H9 (cell line): ENCODE measurements around the gene FAHD2A. TPM values are rescaled to one million over a fixed set of nuclear protein-coding genes. Genes with fewer than 3 reads are reported as not detected.
"Not testable (repeated sequence)": the region's sequence is repeated elsewhere in the genome, so short reads cannot be mapped to it uniquely, and the experiment has no call there.

Experiments
- DNase-seq: peaks from one replicate; pipeline ENCODE4 v3.0.0-alpha.2; 2017
- H2AFZ ChIP-seq: one replicate; pipeline ENCODE4 v1.6.1; 2013; ENCODE audit warnings: mild to moderate bottlenecking, low read length, control low read depth, moderate library complexity
- H2AK5ac ChIP-seq: 2 replicates; pipeline ENCODE4 v1.6.1; 2013; ENCODE audit warnings: low read length, control low read depth, mixed read lengths; ENCODE audit not compliant: insufficient read length
- H2BK120ac ChIP-seq: one replicate; pipeline ENCODE4 v1.6.1; 2013; ENCODE audit warnings: low read depth, mild to moderate bottlenecking, low read length, control low read depth, inconsistent platforms; ENCODE audit not compliant: poor library complexity, severe bottlenecking
- H2BK12ac ChIP-seq: 2 replicates; pipeline ENCODE4 v1.6.1; 2013; ENCODE audit warnings: low read length, control low read depth, mixed read lengths, low read depth; ENCODE audit not compliant: insufficient read length
- H2BK15ac ChIP-seq: 2 replicates; pipeline ENCODE4 v1.6.1; 2013; ENCODE audit warnings: low read depth, low read length, control low read depth
- H2BK20ac ChIP-seq: one replicate; pipeline ENCODE4 v1.6.1; 2013; ENCODE audit warnings: low read depth, mild to moderate bottlenecking, low read length, control low read depth, inconsistent platforms; ENCODE audit not compliant: poor library complexity, severe bottlenecking
- H2BK5ac ChIP-seq: 2 replicates; pipeline ENCODE4 v1.6.1; 2013; ENCODE audit warnings: low read length, control low read depth, mixed read lengths; ENCODE audit not compliant: insufficient read length
- H3K14ac ChIP-seq: 2 replicates; pipeline ENCODE4 v1.6.1; 2013; ENCODE audit warnings: low read length, control low read depth; ENCODE audit not compliant: insufficient read depth
- H3K18ac ChIP-seq: 2 replicates; pipeline ENCODE4 v1.6.1; 2013; ENCODE audit warnings: low read depth, mild to moderate bottlenecking, mixed read lengths, low read length, control low read depth; ENCODE audit not compliant: insufficient read length
- H3K23ac ChIP-seq: 2 replicates; pipeline ENCODE4 v1.6.1; 2013; ENCODE audit warnings: low read length, control low read depth, mixed read lengths, low read depth; ENCODE audit not compliant: insufficient read length
- H3K23me2 ChIP-seq: 2 replicates; pipeline ENCODE4 v1.6.1; 2013; ENCODE audit warnings: low read depth, mild to moderate bottlenecking, mixed read lengths, low read length, control low read depth; ENCODE audit not compliant: insufficient read length, poor library complexity, severe bottlenecking
- H3K27ac ChIP-seq: 2 replicates; pipeline ENCODE4 v1.5.1; 2013; ENCODE audit warnings: low read length, control low read depth, mixed read lengths, low read depth; ENCODE audit not compliant: insufficient read length
- H3K27me3 ChIP-seq: 2 replicates; pipeline ENCODE4 v1.6.1; 2013; ENCODE audit warnings: low read length, control low read depth, inconsistent platforms; ENCODE audit not compliant: insufficient read depth
- H3K4ac ChIP-seq: 2 replicates; pipeline ENCODE4 v1.6.1; 2013; ENCODE audit warnings: low read depth, mild to moderate bottlenecking, control low read depth, inconsistent platforms, low read length, moderate library complexity
- H3K4me1 ChIP-seq: 2 replicates; pipeline ENCODE4 v1.6.1; 2013; ENCODE audit warnings: low read length, control low read depth, inconsistent platforms; ENCODE audit not compliant: insufficient read depth
- H3K4me2 ChIP-seq: 2 replicates; pipeline ENCODE4 v1.6.1; 2013; ENCODE audit warnings: low read length, control low read depth, mixed read lengths; ENCODE audit not compliant: insufficient read length, insufficient read depth
- H3K56ac ChIP-seq: 2 replicates; pipeline ENCODE4 v1.6.1; 2013; ENCODE audit warnings: low read depth, mild to moderate bottlenecking, mixed read lengths, low read length, control low read depth; ENCODE audit not compliant: insufficient read length
- H3K79me1 ChIP-seq: 2 replicates; pipeline ENCODE4 v1.6.1; 2013; ENCODE audit warnings: low read depth, mild to moderate bottlenecking, moderate library complexity, low read length, control low read depth, inconsistent platforms; ENCODE audit not compliant: insufficient read depth, poor library complexity, severe bottlenecking
- H3K79me2 ChIP-seq: 2 replicates; pipeline ENCODE4 v1.6.1; 2013; ENCODE audit warnings: low read length, control low read depth, inconsistent platforms; ENCODE audit not compliant: insufficient read depth
- H3K9ac ChIP-seq: 2 replicates; pipeline ENCODE4 v1.6.1; 2013; ENCODE audit warnings: low read length, control low read depth, mixed read lengths; ENCODE audit not compliant: insufficient read length; ENCODE audit errors: extremely low read depth
- H3K9me3 ChIP-seq: one replicate; pipeline ENCODE4 v1.6.1; 2013; ENCODE audit warnings: low read depth, low read length, inconsistent platforms; ENCODE audit not compliant: control insufficient read depth
- H3T11ph ChIP-seq: one replicate; pipeline ENCODE4 v1.6.1; 2013; ENCODE audit warnings: mild to moderate bottlenecking, low read length, control low read depth, inconsistent platforms
- H4K20me1 ChIP-seq: one replicate; pipeline ENCODE4 v1.6.1; 2013; ENCODE audit not compliant: control insufficient read depth, insufficient read length, insufficient read depth
- H4K5ac ChIP-seq: 2 replicates; pipeline ENCODE4 v1.6.1; 2013; ENCODE audit warnings: low read depth, mild to moderate bottlenecking, mixed read lengths, low read length, control low read depth; ENCODE audit not compliant: insufficient read length
- H4K8ac ChIP-seq: replicated peaks from 2 replicates; pipeline ENCODE4 v1.6.1; 2013; ENCODE audit warnings: low read length, control low read depth, mixed read lengths, low read depth; ENCODE audit not compliant: insufficient read length
- H4K91ac ChIP-seq: 2 replicates; pipeline ENCODE4 v1.6.1; 2013; ENCODE audit warnings: low read depth, mild to moderate bottlenecking, moderate library complexity, mixed read lengths, low read length, control low read depth; ENCODE audit not compliant: insufficient read length
- H3K27ac Mint-ChIP-seq, 3 experiments: 2 replicates in 2 of 3; 3 replicates in 1 of 3; pipeline ENCODE4 v1.8.0; 2020 to 2021; ENCODE audit warnings: mixed read lengths in 3 of 3, mild to moderate bottlenecking in 1 of 3, moderate library complexity in 1 of 3
- H3K27me3 Mint-ChIP-seq: 2 replicates; pipeline ENCODE4 v1.8.0; 2021; ENCODE audit warnings: low read depth, mild to moderate bottlenecking, moderate library complexity, mixed read lengths
- H3K36me3 Mint-ChIP-seq, 3 experiments: 2 replicates in 2 of 3; 3 replicates in 1 of 3; pipeline ENCODE4 v1.8.0; 2020 to 2021; ENCODE audit warnings: low read depth in 3 of 3, mixed read lengths in 3 of 3; ENCODE audit not compliant: insufficient read depth in 1 of 3
- H3K4me1 Mint-ChIP-seq, 2 experiments: 2 replicates each; pipeline ENCODE4 v1.8.0; 2020; ENCODE audit warnings: mixed read lengths in 2 of 2
- H3K4me3 Mint-ChIP-seq, 2 experiments: 2 replicates in 1 of 2; 3 replicates in 1 of 2; pipeline ENCODE4 v1.8.0; 2020 to 2021; ENCODE audit warnings: mild to moderate bottlenecking in 2 of 2, mixed read lengths in 2 of 2, moderate library complexity in 1 of 2
- H3K9me3 Mint-ChIP-seq, 2 experiments: 2 replicates in 1 of 2; 3 replicates in 1 of 2; pipeline ENCODE4 v1.8.0; 2020; ENCODE audit warnings: mild to moderate bottlenecking in 2 of 2, mixed read lengths in 2 of 2, moderate library complexity in 1 of 2
- WGBS: extraction: QIAGEN DNeasy Blood & Tissue Kit; methylation state at CpG from one replicate; pipeline ENCODE4 v1.1.7; 2013; ENCODE audit warnings: missing lambda C conversion rate, low lambda C conversion rate, mixed read lengths; ENCODE audit not compliant: insufficient read length; ENCODE audit errors: extremely low coverage; 5-methylcytosine and 5-hydroxymethylcytosine counted together
- total RNA-seq: library from RNA; stranded (reverse); gene quantifications from 2 replicates; pipeline ENCODE4 v1.2.1, GENCODE V29; 2021
- TF ChIP-seq, protein P1 (sequence below): fragments of 200-600 bp; sonication (generic); conservative IDR thresholded peaks from 3 replicates; pipeline ENCODE4 v1.8.0; 2021; ENCODE audit warnings: antibody characterized with exemption, mild to moderate bottlenecking

Gene FAHD2A
- total RNA-seq, 1 experiment from 2014 or later, result 39.8 TPM

- Mint-ChIP-seq H3K4me1 (peaks cover 18 to 21% of the 10 kb centered on the region in 2 experiments), H3K27me3 (peaks cover 32% of the 10 kb centered on the region), H3K36me3 (peaks cover 0 to 1% (median 0%) of the 10 kb centered on the region in 3 experiments; a peak in 1 of 7 replicates), H3K9me3 (no peaks in the 10 kb centered on the region), H3K27ac (no peak overlapping the region), H3K4me3 (peak overlapping the region; percentile 95 to 98)
- Histone ChIP-seq H3K4me2 (peak overlapping the region; percentile 79), H3K27me3 (no peaks in the 10 kb centered on the region), H2BK5ac (no peak overlapping the region), H3T11ph (no peak overlapping the region), H4K20me1 (no peaks in the 10 kb centered on the region), H3K9me3 (no peaks in the 10 kb centered on the region), H3K27ac (no peak overlapping the region), H3K56ac (no peak overlapping the region), H3K4ac (no peak overlapping the region), H3K4me1 (peaks cover 2% of the 10 kb centered on the region; the same call in 1 of the 2 replicates), H2AFZ (no peak overlapping the region), H3K79me2 (peaks cover 5% of the 10 kb centered on the region; the same call in 1 of the 2 replicates), H3K9ac (peak overlapping the region; percentile 42), H4K5ac (no peak overlapping the region), H3K79me1 (peaks cover 4% of the 10 kb centered on the region), H4K8ac (no peak overlapping the region), H2BK12ac (no peak overlapping the region), H3K18ac (no peak overlapping the region), H3K14ac (no peak overlapping the region; the same call in 1 of the 2 replicates), H2BK15ac (no peak overlapping the region), H2BK120ac (no peak overlapping the region), H3K23ac (no peak overlapping the region), H4K91ac (no peak overlapping the region), H3K23me2 (peaks cover 5% of the 10 kb centered on the region), H2BK20ac (no peak overlapping the region), H2AK5ac (no peak overlapping the region)
- no peak for DNase-seq
- WGBS, result no CpG with 5 or more reads among the region's 9 CpGs
- TF ChIP-seq, protein P1, sequence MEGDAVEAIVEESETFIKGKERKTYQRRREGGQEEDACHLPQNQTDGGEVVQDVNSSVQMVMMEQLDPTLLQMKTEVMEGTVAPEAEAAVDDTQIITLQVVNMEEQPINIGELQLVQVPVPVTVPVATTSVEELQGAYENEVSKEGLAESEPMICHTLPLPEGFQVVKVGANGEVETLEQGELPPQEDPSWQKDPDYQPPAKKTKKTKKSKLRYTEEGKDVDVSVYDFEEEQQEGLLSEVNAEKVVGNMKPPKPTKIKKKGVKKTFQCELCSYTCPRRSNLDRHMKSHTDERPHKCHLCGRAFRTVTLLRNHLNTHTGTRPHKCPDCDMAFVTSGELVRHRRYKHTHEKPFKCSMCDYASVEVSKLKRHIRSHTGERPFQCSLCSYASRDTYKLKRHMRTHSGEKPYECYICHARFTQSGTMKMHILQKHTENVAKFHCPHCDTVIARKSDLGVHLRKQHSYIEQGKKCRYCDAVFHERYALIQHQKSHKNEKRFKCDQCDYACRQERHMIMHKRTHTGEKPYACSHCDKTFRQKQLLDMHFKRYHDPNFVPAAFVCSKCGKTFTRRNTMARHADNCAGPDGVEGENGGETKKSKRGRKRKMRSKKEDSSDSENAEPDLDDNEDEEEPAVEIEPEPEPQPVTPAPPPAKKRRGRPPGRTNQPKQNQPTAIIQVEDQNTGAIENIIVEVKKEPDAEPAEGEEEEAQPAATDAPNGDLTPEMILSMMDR, result no peak
Observed at GRCh38 chr2:95401480-95401879, 1.0 kb upstream of the FAHD2A start.

DNA sequence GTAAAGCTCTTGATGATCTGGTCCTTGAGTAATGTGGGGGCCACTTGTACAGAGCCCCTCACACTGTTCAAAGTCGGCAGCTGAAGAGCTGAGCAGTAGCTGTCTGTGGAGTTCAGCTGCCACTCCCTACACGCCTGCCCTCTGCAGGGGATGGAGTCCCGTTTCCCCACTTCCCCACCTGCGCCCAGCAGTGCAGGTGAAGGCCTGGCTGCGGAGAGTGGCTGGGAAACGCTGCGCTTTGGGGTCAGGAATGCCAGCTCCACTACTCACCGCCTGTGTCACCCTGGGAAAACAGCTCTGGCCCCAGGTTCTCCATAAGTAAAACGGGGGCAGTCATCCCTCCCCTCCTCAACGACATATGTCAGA is 521 bp upstream of the FAHD2A start:
- H3K4me3 Mint-ChIP-seq, result peak overlapping the region; percentile 95 to 98
- H2BK15ac ChIP-seq, H3K27ac ChIP-seq: not testable (repeated sequence)

More for the DNA sequence above, 521 bp upstream of the FAHD2A start:
- DNase-seq, H3K56ac ChIP-seq, H3K9me3 Mint-ChIP-seq, H2AFZ ChIP-seq, H3K23me2 ChIP-seq, H3K9me3 ChIP-seq, H4K91ac ChIP-seq, H3K4ac ChIP-seq, H2BK12ac ChIP-seq, H3T11ph ChIP-seq, H2BK20ac ChIP-seq, H3K79me2 ChIP-seq, H4K5ac ChIP-seq, H4K8ac ChIP-seq, H3K14ac ChIP-seq, H3K23ac ChIP-seq, H3K27me3 ChIP-seq, H3K4me1 ChIP-seq, H3K36me3 Mint-ChIP-seq, H3K18ac ChIP-seq, H2BK120ac ChIP-seq, H2BK5ac ChIP-seq, H3K79me1 ChIP-seq, H2AK5ac ChIP-seq, H4K20me1 ChIP-seq: not testable (repeated sequence)
- H3K4me1 Mint-ChIP-seq, result peaks cover 16 to 19% of the 10 kb centered on the region in 2 experiments
- no CpG with 5 or more reads among the region's 10 CpGs for WGBS
- H3K4me2 ChIP-seq, result peak overlapping the region; percentile 79
- H3K9ac ChIP-seq, result peak overlapping the region; percentile 42
- peak overlapping the region; percentile 36 to 82 (median 40); a peak in 4 of 7 replicates for H3K27ac Mint-ChIP-seq
- peaks cover 28% of the 10 kb centered on the region for H3K27me3 Mint-ChIP-seq
